Measurements from ENCODE around the gene GRN.
A peak's percentile ranks its signal among the peaks of the same experiment; 100 is the strongest.
"Not testable (repeated sequence)": the region's sequence is repeated elsewhere in the genome, so short reads cannot be mapped to it uniquely, and the experiment has no call there.

GRN gene

DNA sequence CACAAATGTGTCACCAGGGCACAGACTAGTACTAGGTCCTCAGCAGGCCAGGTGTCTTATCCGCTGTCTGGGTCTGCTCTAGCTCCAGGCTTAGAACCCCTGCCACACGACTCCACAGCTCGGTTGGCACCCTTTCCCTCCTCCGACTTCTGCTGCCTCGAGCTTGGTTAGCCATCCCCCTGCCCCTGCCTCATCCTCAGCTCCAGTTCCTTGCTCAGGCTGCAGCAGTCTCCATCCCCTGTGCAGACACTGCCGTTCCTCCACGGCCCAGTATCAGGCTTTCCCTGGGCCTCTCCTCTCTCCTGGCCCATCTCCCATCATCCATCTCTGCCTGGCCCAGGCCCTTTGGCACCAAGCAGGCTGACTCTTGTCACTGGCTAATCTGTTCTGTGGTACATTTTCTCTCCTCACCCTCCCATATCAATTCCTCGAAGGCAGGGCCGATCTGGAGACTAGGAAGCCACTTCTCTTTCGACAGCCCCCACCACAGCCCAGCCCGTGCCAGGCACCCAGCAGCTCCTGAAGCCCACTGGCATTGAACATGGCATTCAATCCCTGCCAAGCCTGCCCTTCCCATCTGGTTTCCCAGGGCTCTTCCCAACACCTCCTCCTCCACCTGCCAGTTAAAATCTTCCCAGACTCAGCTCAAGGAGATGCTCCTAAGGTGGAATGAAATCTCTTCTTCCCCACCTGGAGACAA lies 1.4 kb upstream of the GRN start:
- DNase-seq = peak in 1 of 10 donors; percentile 56
- intact Hi-C loops (cut with DNase I) = no loop called here

DNA sequence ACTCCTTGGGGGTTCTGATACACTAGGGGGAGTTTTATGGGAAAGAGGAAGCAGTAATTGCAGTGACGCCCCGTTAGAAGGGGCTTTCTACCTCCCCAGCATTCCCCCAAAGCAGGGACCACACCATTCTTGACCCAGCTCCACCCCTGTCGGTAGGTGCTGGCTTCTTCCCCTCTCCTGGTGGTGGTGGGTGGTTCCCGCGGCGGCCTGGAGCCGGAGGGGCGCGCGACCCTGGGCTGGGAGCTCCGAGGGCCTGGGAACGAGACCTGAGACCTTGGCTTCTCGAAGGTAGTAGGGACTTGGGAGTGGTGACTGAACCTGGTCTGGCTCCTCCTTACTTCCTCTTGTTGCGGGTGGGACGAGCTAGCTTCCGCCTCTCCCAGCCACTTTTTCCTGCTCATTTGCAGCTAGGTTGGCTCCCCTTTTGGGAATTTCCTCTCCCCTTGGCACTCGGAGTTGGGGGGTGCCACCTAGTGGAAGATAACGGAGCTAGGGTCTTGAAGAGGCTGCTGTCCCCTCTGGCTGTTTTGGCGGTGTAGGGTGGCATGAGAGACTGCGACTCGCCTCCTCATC lies 438 bp downstream of the GRN start:
- peak in 9 of 10 donors; percentile 52 to 95 (median 74) for DNase-seq
- intact Hi-C loops (cut with DNase I) = loop anchor here (1.0 kb wide), 1 partner anchor 158 kb away; the partner anchor contains the start of gene GPATCH8

DNA sequence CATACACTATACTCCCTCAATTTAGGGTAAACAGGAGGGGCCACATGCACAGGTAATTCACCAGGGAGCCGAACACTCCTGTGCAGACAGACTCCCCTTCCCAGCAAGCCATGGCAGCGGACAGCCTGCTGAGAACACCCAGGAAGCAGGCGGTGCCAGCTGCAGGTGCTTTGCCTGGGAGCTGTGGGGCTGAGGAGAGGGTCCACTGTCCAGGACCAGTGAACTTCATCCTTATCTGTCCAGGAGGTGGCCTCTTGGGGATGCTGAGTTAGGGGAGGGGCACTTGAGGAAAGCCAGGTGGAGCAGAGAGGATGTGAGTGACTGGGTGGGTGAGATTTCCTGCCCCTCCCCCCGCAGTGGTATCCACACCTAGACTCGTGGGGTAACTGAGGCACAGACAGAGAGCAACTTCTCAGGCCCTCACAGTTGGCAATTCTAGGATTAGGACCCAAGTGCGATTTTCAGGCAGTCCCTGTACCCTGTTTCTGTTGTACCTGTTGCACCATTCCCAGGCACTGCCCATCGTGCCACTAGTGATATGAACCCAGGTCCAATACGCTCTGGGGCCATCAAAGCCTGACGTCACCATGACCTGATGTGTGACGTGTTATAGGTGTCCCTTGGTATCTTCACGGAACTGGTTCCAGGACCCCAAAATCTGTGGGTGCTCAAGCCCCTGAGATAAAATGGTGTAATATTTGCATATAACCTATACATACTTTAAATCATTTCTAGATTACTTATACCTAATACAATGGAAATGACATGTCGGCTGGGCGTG lies 1.2 kb downstream of the GRN start:
- no peak for DNase-seq
- intact Hi-C loops (cut with DNase I) = no loop called here

DNA sequence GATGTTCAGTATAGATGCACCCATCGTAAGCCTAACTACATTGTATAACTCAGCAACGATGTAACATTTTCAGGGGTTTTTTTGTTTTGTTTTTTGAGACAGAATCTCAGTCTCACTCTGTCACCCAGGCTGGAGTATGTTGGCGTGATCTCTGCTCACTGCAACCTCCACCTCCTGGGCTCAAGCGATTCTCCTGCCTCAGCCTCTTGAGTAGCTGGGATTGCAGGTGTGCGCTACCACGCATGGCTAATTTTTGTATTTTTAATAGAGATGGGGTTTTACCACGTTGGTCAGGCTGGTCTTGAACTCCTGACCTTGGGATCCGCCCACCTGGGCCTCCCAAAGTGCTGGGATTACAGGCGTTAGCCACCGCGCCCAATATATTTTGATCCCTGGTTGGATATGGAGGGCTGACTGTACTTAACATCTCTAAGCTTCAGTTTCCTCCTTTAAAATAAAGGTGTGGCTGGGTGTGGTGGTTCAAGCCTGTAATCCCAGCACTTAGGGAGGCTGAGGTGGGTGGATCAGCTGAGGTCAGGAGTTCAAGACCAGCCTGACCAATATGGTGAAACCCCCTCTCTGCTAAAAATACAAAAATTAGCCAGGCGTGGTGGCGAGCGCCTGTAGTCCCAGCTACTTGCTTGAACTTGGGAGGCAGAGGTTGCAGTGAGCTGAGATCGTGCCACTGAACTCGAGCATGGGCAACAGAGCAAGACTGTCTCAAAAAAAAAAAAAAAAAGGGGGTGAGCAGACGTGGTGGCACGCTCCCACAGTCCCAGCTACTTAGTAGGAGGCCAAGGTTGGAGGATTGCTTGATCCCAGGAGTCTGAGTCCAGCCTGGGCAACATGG lies 2.3 kb downstream of the GRN start:
- intact Hi-C loops (cut with DNase I) = not testable (repeated sequence)
- DNase-seq = peak in 1 of 10 donors; percentile 3

DNA sequence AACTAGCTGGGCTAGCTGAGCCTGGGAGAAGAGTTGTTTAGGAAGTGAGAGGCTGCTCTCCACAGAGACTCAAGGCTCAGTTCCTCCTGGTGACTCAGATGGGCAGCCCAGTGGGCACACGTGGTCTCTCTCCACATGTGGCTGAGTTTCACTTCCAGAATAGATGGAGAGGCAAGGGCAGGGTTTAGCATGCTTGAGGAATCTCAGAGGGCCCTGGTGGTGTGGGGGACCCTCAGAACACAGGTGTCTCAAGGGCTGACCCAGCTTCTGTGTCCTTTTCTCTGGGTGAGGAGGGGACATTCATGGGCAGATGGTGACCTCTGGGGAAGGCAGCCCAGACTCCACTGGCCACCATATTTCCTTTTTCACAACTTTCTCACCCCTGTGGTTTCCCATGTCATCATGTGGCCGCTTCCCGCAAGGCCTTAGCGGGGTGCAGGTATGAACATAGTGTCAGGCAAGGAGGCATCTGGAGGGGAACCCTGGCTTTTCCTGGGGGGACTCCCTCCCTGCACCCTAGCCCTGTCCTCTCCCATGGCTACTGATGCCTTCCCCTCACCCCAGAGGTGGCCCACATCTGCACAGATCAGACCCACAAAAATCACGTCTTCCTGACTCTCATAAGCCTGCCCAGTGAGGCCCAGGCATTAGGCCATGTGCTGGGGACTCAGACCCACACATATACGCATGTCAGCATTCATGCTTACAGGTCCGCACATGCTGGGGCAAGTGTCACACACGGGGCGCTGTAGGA lies 3.3 kb downstream of the GRN start:
- intact Hi-C loops (cut with DNase I) = no loop called here
- DNase-seq = peak in 3 of 10 donors; percentile 36 to 85 (median 74)

DNA sequence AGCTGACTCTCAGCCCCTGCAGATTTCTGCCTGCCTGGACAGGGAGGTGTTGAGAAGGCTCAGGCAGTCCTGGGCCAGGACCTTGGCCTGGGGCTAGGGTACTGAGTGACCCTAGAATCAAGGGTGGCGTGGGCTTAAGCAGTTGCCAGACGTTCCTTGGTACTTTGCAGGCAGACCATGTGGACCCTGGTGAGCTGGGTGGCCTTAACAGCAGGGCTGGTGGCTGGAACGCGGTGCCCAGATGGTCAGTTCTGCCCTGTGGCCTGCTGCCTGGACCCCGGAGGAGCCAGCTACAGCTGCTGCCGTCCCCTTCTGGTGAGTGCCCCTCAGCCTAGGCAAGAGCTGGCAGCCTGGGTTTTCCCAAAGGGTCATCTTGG lies 3.9 kb downstream of the GRN start:
- intact Hi-C loops (cut with DNase I) = no loop called here
- DNase-seq = peak in 1 of 10 donors; percentile 70

DNA sequence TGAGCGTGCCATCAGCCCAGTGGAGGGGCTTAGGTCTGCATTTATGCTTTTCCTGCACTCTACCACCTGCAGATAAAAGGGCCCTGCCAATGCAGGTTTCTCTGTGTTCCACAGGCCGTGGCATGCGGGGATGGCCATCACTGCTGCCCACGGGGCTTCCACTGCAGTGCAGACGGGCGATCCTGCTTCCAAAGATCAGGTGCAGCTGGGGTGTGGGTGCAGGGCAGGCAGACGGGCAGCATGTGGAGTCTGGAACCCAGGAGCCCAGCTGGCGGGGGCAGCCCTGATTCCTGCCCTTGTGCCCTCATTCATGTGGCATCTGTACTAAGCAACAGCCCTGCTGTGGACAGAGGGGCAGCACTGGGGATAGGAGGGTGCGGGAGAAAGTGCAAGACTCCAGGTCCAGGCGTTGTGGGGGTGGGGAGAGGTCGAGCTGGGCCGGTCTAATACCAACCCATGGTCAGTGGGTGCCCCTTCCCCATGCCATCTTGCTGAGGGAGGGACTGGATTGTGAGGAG lies 4.5 kb downstream of the GRN start:
- intact Hi-C loops (cut with DNase I) = no loop called here

DNA sequence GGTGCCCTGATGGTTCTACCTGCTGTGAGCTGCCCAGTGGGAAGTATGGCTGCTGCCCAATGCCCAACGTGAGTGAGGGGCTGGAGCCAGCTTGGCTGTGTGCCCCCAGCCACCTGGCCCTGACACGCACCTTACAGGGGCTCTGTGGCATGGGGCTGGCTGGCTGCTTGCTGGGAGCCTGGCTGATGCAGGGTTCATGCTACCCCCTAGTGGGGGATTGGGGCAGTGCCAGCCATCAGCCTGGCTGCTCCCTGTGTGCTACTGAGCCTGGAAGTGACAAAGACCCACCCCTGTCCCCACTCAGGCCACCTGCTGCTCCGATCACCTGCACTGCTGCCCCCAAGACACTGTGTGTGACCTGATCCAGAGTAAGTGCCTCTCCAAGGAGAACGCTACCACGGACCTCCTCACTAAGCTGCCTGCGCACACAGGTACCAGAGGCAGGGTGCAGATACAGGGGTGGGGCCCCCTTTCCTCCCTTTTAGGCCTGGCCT lies 5.7 kb downstream of the GRN start:
- DNase-seq = peak; percentile 61 to 96 (median 80)

More for the DNA sequence above, 4.5 kb downstream of the GRN start:
- peak in 1 of 10 donors; percentile 64 for DNase-seq

DNA sequence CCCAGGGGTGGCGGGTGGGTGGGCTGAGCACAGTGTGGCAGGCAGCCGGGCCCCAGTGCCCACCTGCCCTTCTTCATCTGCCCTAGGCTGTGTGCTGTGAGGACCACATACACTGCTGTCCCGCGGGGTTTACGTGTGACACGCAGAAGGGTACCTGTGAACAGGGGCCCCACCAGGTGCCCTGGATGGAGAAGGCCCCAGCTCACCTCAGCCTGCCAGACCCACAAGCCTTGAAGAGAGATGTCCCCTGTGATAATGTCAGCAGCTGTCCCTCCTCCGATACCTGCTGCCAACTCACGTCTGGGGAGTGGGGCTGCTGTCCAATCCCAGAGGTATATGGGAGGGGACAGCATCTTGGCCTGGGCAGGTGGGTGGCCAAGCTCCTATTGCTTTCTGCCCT lies 6.4 kb downstream of the GRN start:
- intact Hi-C loops (cut with DNase I) = no loop called here

More for the DNA sequence above, 5.7 kb downstream of the GRN start:
- intact Hi-C loops (cut with DNase I) = no loop called here

DNA sequence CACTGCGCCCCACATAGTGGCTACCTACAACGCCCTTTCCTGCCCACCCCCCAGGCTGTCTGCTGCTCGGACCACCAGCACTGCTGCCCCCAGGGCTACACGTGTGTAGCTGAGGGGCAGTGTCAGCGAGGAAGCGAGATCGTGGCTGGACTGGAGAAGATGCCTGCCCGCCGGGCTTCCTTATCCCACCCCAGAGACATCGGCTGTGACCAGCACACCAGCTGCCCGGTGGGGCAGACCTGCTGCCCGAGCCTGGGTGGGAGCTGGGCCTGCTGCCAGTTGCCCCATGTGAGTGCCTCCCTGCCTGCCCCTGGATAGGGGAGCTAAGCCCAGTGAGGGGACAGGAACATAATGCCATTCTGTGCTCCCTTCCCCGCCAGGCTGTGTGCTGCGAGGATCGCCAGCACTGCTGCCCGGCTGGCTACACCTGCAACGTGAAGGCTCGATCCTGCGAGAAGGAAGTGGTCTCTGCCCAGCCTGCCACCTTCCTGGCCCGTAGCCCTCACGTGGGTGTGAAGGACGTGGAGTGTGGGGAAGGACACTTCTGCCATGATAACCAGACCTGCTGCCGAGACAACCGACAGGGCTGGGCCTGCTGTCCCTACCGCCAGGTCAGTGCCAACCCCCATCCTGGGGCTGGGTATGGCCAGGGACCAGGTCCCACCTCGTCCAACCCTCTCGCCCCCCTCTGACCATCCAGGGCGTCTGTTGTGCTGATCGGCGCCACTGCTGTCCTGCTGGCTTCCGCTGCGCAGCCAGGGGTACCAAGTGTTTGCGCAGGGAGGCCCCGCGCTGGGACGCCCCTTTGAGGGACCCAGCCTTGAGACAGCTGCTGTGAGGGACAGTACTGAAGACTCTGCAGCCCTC lies 7.1 kb downstream of the GRN start:
- peak in 2 of 10 donors; percentile 73 to 86 for DNase-seq
- intact Hi-C loops (cut with DNase I) = no loop called here

More for the DNA sequence above, 6.4 kb downstream of the GRN start:
- DNase-seq = peak in 2 of 10 donors; percentile 52 to 64

DNA sequence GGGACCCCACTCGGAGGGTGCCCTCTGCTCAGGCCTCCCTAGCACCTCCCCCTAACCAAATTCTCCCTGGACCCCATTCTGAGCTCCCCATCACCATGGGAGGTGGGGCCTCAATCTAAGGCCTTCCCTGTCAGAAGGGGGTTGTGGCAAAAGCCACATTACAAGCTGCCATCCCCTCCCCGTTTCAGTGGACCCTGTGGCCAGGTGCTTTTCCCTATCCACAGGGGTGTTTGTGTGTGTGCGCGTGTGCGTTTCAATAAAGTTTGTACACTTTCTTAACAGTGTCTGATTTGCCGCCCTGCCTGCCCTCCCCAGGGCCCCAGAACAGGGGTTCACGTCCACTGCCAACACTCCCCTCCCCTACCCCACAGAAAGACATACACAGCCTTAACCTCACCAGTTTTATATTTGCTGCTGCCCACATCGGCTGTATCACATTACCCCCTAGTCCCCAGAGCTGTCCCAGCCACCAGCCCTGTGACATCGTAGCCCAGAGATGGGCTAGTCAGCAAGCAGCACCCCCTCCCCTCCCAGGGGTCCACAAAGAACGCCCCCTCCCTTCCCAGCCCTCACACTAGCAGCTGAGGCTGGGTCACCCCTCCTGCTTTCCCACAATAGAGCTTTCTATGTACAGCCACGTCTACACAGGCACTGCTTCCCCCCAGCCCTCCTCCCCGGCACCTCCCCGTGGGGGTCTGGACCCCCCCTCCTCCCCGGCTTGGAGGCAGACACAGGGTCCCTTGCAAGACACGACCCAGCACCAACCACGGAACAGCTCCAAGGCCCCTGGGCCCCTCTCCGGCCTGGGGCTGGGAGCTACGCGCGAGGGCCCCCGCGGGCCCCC lies 7.9 kb downstream of the GRN start:
- peak in 2 of 10 donors; percentile 48 to 59 for DNase-seq
- intact Hi-C loops (cut with DNase I) = no loop called here

DNA sequence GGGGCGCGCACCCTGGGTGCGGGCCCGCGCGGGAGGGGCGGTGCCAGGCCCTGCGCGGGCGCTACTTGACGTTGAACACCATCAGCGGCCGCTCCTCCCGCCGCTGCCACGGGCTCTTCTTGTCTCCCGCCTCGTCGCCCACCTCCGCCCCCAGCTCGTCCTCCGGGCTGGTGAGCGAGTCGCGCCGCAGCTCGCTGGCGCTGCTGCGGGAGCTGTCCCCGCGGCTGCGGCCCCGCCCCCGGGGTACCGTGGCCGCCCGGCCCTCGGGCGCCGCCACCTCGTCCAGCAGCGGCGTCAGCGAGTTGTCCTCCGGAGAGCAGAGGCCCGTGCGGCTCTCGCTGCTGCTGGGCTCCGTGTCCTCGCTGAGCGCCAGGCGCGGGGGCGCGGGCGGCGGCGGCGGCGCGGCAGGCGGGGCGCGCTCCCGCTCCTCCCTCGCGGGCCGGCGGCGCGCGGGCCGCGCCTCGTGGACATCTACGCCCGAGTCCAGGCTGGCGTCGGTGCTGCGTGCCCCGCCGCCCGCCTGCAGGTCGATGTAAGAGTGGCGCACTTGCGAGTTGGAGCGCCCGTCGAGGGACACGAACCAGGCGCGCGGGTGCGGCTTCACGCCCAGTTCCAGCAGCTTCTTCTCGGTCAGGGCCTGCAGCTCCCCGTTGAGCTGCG lies 8.7 kb downstream of the GRN start:
- DNase-seq = peak in 3 of 10 donors; percentile 26 to 89 (median 80)
- intact Hi-C loops (cut with DNase I) = no loop called here

DNA sequence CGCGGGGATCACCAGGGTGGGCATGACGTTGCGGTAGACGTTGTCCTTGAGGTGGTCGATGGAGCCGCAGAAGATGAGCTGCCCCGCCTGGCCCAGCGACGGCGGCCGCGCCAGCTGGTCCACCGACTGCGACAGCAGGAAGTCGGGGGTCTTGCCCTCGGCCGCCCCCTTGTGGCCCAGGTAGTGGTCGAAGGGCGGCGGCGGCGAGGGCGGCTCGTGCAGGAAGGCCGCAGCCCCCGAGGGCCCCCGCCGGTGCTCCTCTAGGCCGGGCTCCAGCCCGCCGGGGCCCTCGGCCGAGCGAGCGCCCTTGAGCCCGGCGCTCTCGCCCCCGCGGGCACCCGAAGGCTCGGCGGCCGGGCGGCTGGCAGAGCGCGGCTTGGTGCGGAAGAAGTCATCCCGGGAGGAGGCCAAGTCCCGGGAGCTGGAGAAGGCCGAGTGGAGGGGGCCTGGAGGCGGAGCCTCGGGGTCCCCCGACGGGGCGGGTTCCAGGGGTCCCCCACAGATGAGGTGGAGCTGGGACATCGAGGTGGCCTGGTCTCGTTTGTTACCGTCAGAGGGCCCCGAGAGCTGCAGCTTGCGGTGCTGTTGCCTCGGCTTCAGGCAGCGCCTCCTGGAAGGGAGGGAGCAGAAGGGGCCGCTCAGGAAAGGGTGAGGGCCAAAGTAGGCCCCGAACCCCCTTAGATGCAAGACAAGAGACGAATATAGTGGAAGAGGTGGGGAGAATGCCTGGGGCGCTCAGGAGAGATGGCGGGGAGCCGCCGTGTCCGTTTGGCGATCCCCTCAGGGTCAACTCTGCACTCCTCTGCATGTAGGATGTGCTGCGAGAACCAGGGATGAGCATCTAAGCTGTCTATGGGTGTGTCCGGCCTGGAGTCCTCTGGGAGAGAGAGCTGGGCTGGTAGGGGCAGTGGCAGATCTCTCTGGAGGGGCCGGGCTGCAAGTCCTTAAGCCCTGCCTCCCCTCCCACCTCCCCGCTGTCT lies 9.8 kb downstream of the GRN start:
- DNase-seq = peak in 1 of 10 donors; percentile 38
- intact Hi-C loops (cut with DNase I) = no loop called here

DNA sequence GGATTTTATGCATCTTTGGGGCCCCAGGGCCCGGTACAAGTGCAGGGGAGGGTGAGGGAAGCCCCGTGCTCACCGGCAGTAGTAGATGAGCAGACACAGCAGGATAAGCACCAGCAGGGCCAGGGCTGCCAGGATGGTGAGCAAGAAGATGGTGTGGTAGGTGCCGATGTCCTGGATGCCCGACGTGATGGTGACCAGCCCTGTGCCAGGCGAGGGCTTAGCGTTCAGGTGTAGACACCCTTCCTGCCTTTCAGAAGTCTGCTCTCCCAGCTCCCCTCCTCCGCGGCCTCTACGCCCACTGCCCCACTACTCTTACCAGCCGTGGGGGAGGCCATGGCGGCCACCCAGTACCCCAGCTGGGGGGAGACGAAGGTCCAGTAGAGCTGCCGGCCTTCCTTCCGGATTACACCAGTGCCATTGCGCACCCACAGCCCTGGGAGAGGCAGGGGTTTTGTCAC lies 10.6 kb downstream of the GRN start:
- intact Hi-C loops (cut with DNase I) = no loop called here

DNA sequence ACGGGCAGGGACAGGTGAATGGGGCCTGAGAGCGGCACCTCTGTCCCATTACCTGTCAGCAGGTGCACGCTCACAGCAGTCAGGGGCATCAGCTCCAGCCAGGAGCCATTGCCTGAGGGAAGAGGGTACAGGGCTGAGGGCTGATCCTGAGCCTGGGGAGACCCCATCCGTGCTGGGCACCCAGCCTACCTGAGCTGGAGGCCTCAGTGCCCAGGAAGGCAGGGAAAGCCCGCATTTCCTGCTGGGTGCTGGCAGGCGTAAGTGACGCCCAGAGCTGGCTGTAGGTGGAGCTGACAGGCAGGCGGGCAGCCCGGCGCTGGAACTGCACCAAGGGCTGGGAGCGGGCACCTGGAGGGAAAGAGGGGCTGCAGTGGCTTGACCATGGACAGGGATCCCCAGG lies 11.1 kb downstream of the GRN start:
- peak in 1 of 10 donors; percentile 69 for DNase-seq
- intact Hi-C loops (cut with DNase I) = no loop called here

More for the DNA sequence above, 10.6 kb downstream of the GRN start:
- no peak for DNase-seq

DNA sequence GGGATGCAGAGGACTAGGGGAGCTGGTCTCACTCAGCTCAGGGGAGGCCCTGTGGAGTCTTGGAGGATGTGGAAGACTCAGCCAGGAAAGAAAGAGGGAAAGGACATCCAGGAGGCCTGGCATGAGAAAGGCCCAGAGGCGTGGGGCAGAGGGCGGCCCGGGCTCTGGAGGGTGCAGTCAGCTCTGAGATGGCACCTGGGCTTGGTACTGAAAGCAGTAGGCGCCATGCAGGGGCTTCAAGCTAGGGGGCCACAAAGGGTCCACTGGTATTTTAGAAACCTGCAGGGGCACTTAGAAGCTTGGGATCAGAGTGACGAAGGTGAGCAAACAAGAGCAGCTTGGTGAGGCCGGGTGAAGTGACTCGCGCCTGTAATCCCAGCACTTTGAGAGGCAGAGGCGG lies 13.0 kb downstream of the GRN start:
- intact Hi-C loops (cut with DNase I) = no loop called here
- no peak for DNase-seq
